ENCODE results near the gene FAM204A. TPM values are rescaled to one million over a fixed set of nuclear protein-coding genes. Genes with fewer than 3 reads are reported as not detected.

The FAM204A gene
- total RNA-seq, 4 donors from 2014 or later = 6.8 to 99.0 (median 51.3) TPM

DNA sequence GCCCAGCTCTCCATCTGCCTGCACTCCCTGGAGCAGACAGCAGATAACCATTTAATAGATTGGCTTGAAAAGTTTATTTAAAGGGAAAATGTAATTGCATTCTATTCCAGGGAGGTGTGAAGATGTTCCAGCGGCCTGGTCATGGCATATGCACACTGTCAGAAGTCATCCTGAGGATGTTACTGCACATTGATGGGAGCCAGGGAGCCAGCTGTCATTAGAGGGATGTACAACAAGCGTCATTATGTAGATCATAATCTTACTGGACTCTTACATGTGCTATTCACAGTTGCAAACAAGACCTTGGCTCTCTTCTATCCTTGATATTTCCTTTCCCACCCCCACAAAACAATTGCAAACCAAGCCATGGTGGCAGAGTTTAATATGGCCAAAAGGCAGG is 65.4 kb downstream of the FAM204A start:
- TF ChIP-seq, protein P1, sequence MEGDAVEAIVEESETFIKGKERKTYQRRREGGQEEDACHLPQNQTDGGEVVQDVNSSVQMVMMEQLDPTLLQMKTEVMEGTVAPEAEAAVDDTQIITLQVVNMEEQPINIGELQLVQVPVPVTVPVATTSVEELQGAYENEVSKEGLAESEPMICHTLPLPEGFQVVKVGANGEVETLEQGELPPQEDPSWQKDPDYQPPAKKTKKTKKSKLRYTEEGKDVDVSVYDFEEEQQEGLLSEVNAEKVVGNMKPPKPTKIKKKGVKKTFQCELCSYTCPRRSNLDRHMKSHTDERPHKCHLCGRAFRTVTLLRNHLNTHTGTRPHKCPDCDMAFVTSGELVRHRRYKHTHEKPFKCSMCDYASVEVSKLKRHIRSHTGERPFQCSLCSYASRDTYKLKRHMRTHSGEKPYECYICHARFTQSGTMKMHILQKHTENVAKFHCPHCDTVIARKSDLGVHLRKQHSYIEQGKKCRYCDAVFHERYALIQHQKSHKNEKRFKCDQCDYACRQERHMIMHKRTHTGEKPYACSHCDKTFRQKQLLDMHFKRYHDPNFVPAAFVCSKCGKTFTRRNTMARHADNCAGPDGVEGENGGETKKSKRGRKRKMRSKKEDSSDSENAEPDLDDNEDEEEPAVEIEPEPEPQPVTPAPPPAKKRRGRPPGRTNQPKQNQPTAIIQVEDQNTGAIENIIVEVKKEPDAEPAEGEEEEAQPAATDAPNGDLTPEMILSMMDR (IDR thresholded peaks at IDR 0.05) = no peak
- TF ChIP-seq POLR2A (IDR thresholded peaks at IDR 0.05) = no peak
- peaks cover 0 to 2% of the 10 kb centered on the region in 2 donors for H3K9me3 ChIP-seq

GRCh38 chr10:118276204-118276603 is 65.9 kb downstream of the FAM204A start:
- Histone ChIP-seq H3K36me3 (no peaks in the 10 kb centered on the region), H3K27ac (peak overlapping the region; percentile 71 to 85), H3K4me3 (no peak overlapping the region), H3K4me1 (peaks cover 3 to 4% of the 10 kb centered on the region in 2 donors), H3K27me3 (no peaks in the 10 kb centered on the region), H3K9me3 (peaks cover 0 to 2% of the 10 kb centered on the region in 2 donors)
- TF ChIP-seq POLR2A (IDR thresholded peaks at IDR 0.05) = no peak
- TF ChIP-seq, protein P1 (IDR thresholded peaks at IDR 0.05) = no peak
- intact Hi-C loops (cut with DNase I; ENCODE audit: low total_unique reads) = no loop called here
- peak; percentile 86 to 92 for DNase-seq

More for the DNA sequence above, 65.4 kb downstream of the FAM204A start:
- DNase-seq = peak in 1 of 2 donors; percentile 41
- peaks cover 0 to 3% of the 10 kb centered on the region in 2 donors for H3K4me1 ChIP-seq
- no peaks in the 10 kb centered on the region for H3K36me3 ChIP-seq
- no peak overlapping the region for H3K4me3 ChIP-seq
- intact Hi-C loops (cut with DNase I; ENCODE audit: low total_unique reads) = no loop called here
- H3K27me3 ChIP-seq = no peaks in the 10 kb centered on the region
- peak overlapping the region; percentile 71 to 85 for H3K27ac ChIP-seq

- no peak for DNase-seq
- Histone ChIP-seq H3K9me3 (peaks cover 0 to 2% of the 10 kb centered on the region in 2 donors), H3K4me1 (peaks cover 3 to 4% of the 10 kb centered on the region in 2 donors), H3K27me3 (no peaks in the 10 kb centered on the region), H3K4me3 (no peak overlapping the region), H3K27ac (peak overlapping the region; percentile 85 to 91), H3K36me3 (no peaks in the 10 kb centered on the region)
- TF ChIP-seq POLR2A (IDR thresholded peaks at IDR 0.05) = no peak
- TF ChIP-seq, protein P1 (IDR thresholded peaks at IDR 0.05) = no peak
- intact Hi-C loops (cut with DNase I; ENCODE audit: low total_unique reads) = no loop called here
Observed at GRCh38 chr10:118273662-118274061, 68.5 kb downstream of the FAM204A start.

GRCh38 chr10:118272767-118273166 is 69.4 kb downstream of the FAM204A start:
- Histone ChIP-seq H3K27me3 (no peaks in the 10 kb centered on the region), H3K4me3 (peak overlapping the region in 1 of 2 donors; percentile 23), H3K4me1 (peaks cover 3 to 4% of the 10 kb centered on the region in 2 donors), H3K9me3 (no peaks in the 10 kb centered on the region), H3K36me3 (no peaks in the 10 kb centered on the region), H3K27ac (peak overlapping the region; percentile 85 to 91)
- TF ChIP-seq, protein P1 (IDR thresholded peaks at IDR 0.05) = no peak
- no peak for TF ChIP-seq POLR2A (IDR thresholded peaks at IDR 0.05)
- DNase-seq = no peak
- intact Hi-C loops (cut with DNase I; ENCODE audit: low total_unique reads) = no loop called here

GRCh38 chr10:118272149-118272721 is 69.9 kb downstream of the FAM204A start:
- intact Hi-C loops (cut with DNase I; ENCODE audit: low total_unique reads) = no loop called here
- Histone ChIP-seq H3K27ac (peak overlapping the region; percentile 85 to 91), H3K4me3 (peak overlapping the region; percentile 22 to 23), H3K36me3 (no peaks in the 10 kb centered on the region), H3K9me3 (no peaks in the 10 kb centered on the region), H3K4me1 (peaks cover 3 to 4% of the 10 kb centered on the region in 2 donors), H3K27me3 (no peaks in the 10 kb centered on the region)
- TF ChIP-seq, protein P1 (IDR thresholded peaks at IDR 0.05) = no peak
- no peak for TF ChIP-seq POLR2A (IDR thresholded peaks at IDR 0.05)
- DNase-seq = peak; percentile 68 to 82

Measured in uterus (tissue), 4 donors.